Measurements from ENCODE around the gene OXNAD1. TPM values are rescaled to one million over a fixed set of nuclear protein-coding genes. Genes with fewer than 3 reads are reported as not detected.
"Not testable (repeated sequence)": the region's sequence is repeated elsewhere in the genome, so short reads cannot be mapped to it uniquely, and the experiment has no call there.

OXNAD1 gene
- total and polyA plus RNA-seq, 5 experiments from 2014 or later: 106 to 190 (median 132) TPM

- POLR2A ChIA-PET: interaction anchor here (0.7 to 15.3 kb wide), 5 partner anchors 6 to 991 kb away, joined by 4 to 304 read pairs (median 5); no protein-coding TSS in a partner anchor
- not testable (repeated sequence) for H3K9me3 Mint-ChIP-seq, ATAC-seq, DNase-seq, H3K27me3 Mint-ChIP-seq
- Mint-ChIP-seq H3K4me1 (peaks cover 37 to 91% (median 87%) of the 10 kb centered on the region in 4 donors), H3K36me3 (peaks cover 20 to 83% (median 48%) of the 10 kb centered on the region in 3 donors), H3K27ac (peak overlapping the region; percentile 23 to 99 (median 91)), H3K4me3 (peak overlapping the region in 8 of 10 donors; percentile 19 to 100 (median 80))
These were observed 45.5 kb downstream of the OXNAD1 start for GRCh38 chr3:16310486-16310885.

- H3K27ac Mint-ChIP-seq: peak overlapping the region; percentile 86 to 99 (median 96)
- ATAC-seq: peak; percentile 67 to 76
- H3K4me1 Mint-ChIP-seq: peaks cover 37 to 91% (median 87%) of the 10 kb centered on the region in 4 donors
- H3K36me3 Mint-ChIP-seq: peaks cover 15 to 83% (median 53%) of the 10 kb centered on the region in 3 donors
- POLR2A ChIA-PET: interaction anchor here (1.0 to 15.3 kb wide), 8 partner anchors 7 to 46 kb away, joined by 3 to 304 read pairs (median 6); partner anchors contain the start of genes DPH3 and OXNAD1
- no peaks in the 10 kb centered on the region for H3K9me3 Mint-ChIP-seq
- H3K4me3 Mint-ChIP-seq: peak overlapping the region; percentile 57 to 92 (median 85)
- no peaks in the 10 kb centered on the region for H3K27me3 Mint-ChIP-seq
- peak; percentile 30 to 80 (median 64) for DNase-seq
These were observed 47.0 kb downstream of the OXNAD1 start for GRCh38 chr3:16311960-16312451.

- H3K27ac Mint-ChIP-seq: peak overlapping the region; percentile 14 to 99 (median 98)
- peak overlapping the region; percentile 28 to 83 (median 72) for H3K4me3 Mint-ChIP-seq
- no peaks in the 10 kb centered on the region for H3K27me3 Mint-ChIP-seq
- peaks cover 35 to 93% (median 88%) of the 10 kb centered on the region in 4 donors for H3K4me1 Mint-ChIP-seq
- ATAC-seq (no peak), DNase-seq (no peak)
- no peaks in the 10 kb centered on the region for H3K9me3 Mint-ChIP-seq
- peaks cover 13 to 82% (median 50%) of the 10 kb centered on the region in 3 donors for H3K36me3 Mint-ChIP-seq
- POLR2A ChIA-PET: interaction anchor here (0.7 to 15.3 kb wide), 11 partner anchors 9 to 182 kb away, joined by 3 to 304 read pairs (median 4); partner anchors contain the start of genes DPH3 and OXNAD1
These were observed 49.1 kb downstream of the OXNAD1 start for GRCh38 chr3:16313886-16314645.

GRCh38 chr3:16315623-16316022 is 50.6 kb downstream of the OXNAD1 start:
- H3K27ac Mint-ChIP-seq: peak overlapping the region; percentile 92 to 99 (median 98)
- DNase-seq (no peak), ATAC-seq (no peak)
- peaks cover 38 to 94% (median 90%) of the 10 kb centered on the region in 4 donors for H3K4me1 Mint-ChIP-seq
- no peaks in the 10 kb centered on the region for H3K27me3 Mint-ChIP-seq
- H3K9me3 Mint-ChIP-seq: no peaks in the 10 kb centered on the region
- POLR2A ChIA-PET: interaction anchor here (0.9 to 15.3 kb wide), 6 partner anchors 11 to 196 kb away, joined by 3 to 304 read pairs (median 22); no protein-coding TSS in a partner anchor
- H3K4me3 Mint-ChIP-seq: peak overlapping the region; percentile 55 to 84 (median 74)
- H3K36me3 Mint-ChIP-seq: peaks cover 17 to 85% (median 50%) of the 10 kb centered on the region in 3 donors

GRCh38 chr3:16316396-16316795 is 51.4 kb downstream of the OXNAD1 start:
- peak overlapping the region in 9 of 10 donors; percentile 55 to 84 (median 75) for H3K4me3 Mint-ChIP-seq
- H3K4me1 Mint-ChIP-seq: peaks cover 46 to 98% (median 95%) of the 10 kb centered on the region in 4 donors
- H3K36me3 Mint-ChIP-seq: peaks cover 17 to 89% (median 55%) of the 10 kb centered on the region in 3 donors
- no peaks in the 10 kb centered on the region for H3K27me3 Mint-ChIP-seq
- no peaks in the 10 kb centered on the region for H3K9me3 Mint-ChIP-seq
- POLR2A ChIA-PET: interaction anchor here (1.3 to 15.3 kb wide), 9 partner anchors 12 to 200 kb away, joined by 4 to 304 read pairs (median 10); partner anchors contain the start of genes DPH3 and OXNAD1
- peak overlapping the region; percentile 92 to 99 (median 98) for H3K27ac Mint-ChIP-seq
- ATAC-seq: no peak
- no peak for DNase-seq

- Mint-ChIP-seq H3K9me3 (no peaks in the 10 kb centered on the region), H3K27ac (peak overlapping the region; percentile 92 to 99 (median 98)), H3K27me3 (no peaks in the 10 kb centered on the region), H3K4me3 (peak overlapping the region; percentile 9 to 84 (median 74)), H3K36me3 (peaks cover 17 to 89% (median 51%) of the 10 kb centered on the region in 3 donors), H3K4me1 (peaks cover 41 to 98% (median 92%) of the 10 kb centered on the region in 4 donors)
- POLR2A ChIA-PET: interaction anchor here (1.0 to 15.3 kb wide), 11 partner anchors 12 to 211 kb away, joined by 3 to 304 read pairs (median 8); partner anchors contain the start of genes DPH3 and OXNAD1
- DNase-seq (no peak), ATAC-seq (peak in 1 of 2 donors; percentile 9)
These were observed 52.0 kb downstream of the OXNAD1 start for GRCh38 chr3:16316847-16317560.

GRCh38 chr3:16317561-16317945 is 52.5 kb downstream of the OXNAD1 start:
- H3K27ac Mint-ChIP-seq: peak overlapping the region; percentile 92 to 99 (median 98)
- POLR2A ChIA-PET: interaction anchor here (1.0 to 15.3 kb wide), 11 partner anchors 13 to 210 kb away, joined by 3 to 304 read pairs (median 8); partner anchors contain the start of genes DPH3 and OXNAD1
- peaks cover 17 to 89% (median 51%) of the 10 kb centered on the region in 3 donors for H3K36me3 Mint-ChIP-seq
- no peak for ATAC-seq
- H3K27me3 Mint-ChIP-seq: no peaks in the 10 kb centered on the region
- peaks cover 36 to 98% (median 89%) of the 10 kb centered on the region in 4 donors for H3K4me1 Mint-ChIP-seq
- no peaks in the 10 kb centered on the region for H3K9me3 Mint-ChIP-seq
- DNase-seq: no peak
- H3K4me3 Mint-ChIP-seq: peak overlapping the region in 9 of 10 donors; percentile 9 to 84 (median 75)

GRCh38 chr3:16318176-16318575 is 53.2 kb downstream of the OXNAD1 start:
- peaks cover 17 to 90% (median 54%) of the 10 kb centered on the region in 3 donors for H3K36me3 Mint-ChIP-seq
- H3K4me1 Mint-ChIP-seq: peaks cover 36 to 99% (median 87%) of the 10 kb centered on the region in 4 donors
- DNase-seq (no peak), ATAC-seq (no peak)
- H3K9me3 Mint-ChIP-seq: no peaks in the 10 kb centered on the region
- peak overlapping the region; percentile 92 to 99 (median 98) for H3K27ac Mint-ChIP-seq
- no peaks in the 10 kb centered on the region for H3K27me3 Mint-ChIP-seq
- peak overlapping the region in 8 of 10 donors; percentile 36 to 83 (median 74) for H3K4me3 Mint-ChIP-seq
- POLR2A ChIA-PET: interaction anchor here (1.4 to 15.3 kb wide), 7 partner anchors 14 to 53 kb away, joined by 5 to 304 read pairs (median 13); partner anchors contain the start of genes DPH3 and OXNAD1

- ATAC-seq: peak; percentile 69 to 84
- Mint-ChIP-seq H3K4me1 (peaks cover 36 to 97% (median 81%) of the 10 kb centered on the region in 4 donors), H3K36me3 (peaks cover 17 to 96% (median 56%) of the 10 kb centered on the region in 3 donors), H3K4me3 (peak overlapping the region; percentile 13 to 81 (median 56)), H3K27ac (peak overlapping the region; percentile 92 to 99 (median 98)), H3K9me3 (no peaks in the 10 kb centered on the region), H3K27me3 (no peaks in the 10 kb centered on the region)
- peak; percentile 50 to 89 (median 72) for DNase-seq
- POLR2A ChIA-PET: interaction anchor here (0.6 to 15.3 kb wide), 6 partner anchors 15 to 54 kb away, joined by 4 to 304 read pairs (median 18); partner anchors contain the start of genes DPH3 and OXNAD1
These were observed 54.3 kb downstream of the OXNAD1 start for GRCh38 chr3:16319307-16319706.

GRCh38 chr3:16319723-16320122 is 54.7 kb downstream of the OXNAD1 start:
- POLR2A ChIA-PET: interaction anchor here (0.6 to 15.3 kb wide), 6 partner anchors 15 to 55 kb away, joined by 4 to 304 read pairs (median 18); partner anchors contain the start of genes DPH3 and OXNAD1
- DNase-seq: no peak
- Mint-ChIP-seq H3K4me3 (peak overlapping the region in 8 of 10 donors; percentile 27 to 81 (median 66)), H3K4me1 (peaks cover 37 to 93% (median 81%) of the 10 kb centered on the region in 4 donors), H3K27ac (peak overlapping the region; percentile 92 to 99 (median 98)), H3K9me3 (no peaks in the 10 kb centered on the region), H3K27me3 (no peaks in the 10 kb centered on the region), H3K36me3 (peaks cover 17 to 96% (median 52%) of the 10 kb centered on the region in 3 donors)
- no peak for ATAC-seq

GRCh38 chr3:16320711-16321110 is 55.7 kb downstream of the OXNAD1 start:
- peaks cover 13 to 96% (median 53%) of the 10 kb centered on the region in 3 donors for H3K36me3 Mint-ChIP-seq
- DNase-seq: no peak

More at GRCh38 chr3:16320711-16321110, 55.7 kb downstream of the OXNAD1 start:
- Mint-ChIP-seq H3K4me3 (peak overlapping the region in 5 of 10 donors; percentile 2 to 73 (median 12)), H3K27me3 (no peaks in the 10 kb centered on the region), H3K4me1 (peaks cover 35 to 92% (median 75%) of the 10 kb centered on the region in 4 donors), H3K9me3 (no peaks in the 10 kb centered on the region), H3K27ac (peak overlapping the region; percentile 65 to 99 (median 94))
- no peak for ATAC-seq
- POLR2A ChIA-PET: interaction anchor here (1.1 to 15.3 kb wide), 6 partner anchors 8 to 52 kb away, joined by 3 to 304 read pairs (median 18); no protein-coding TSS in a partner anchor

Data from naive thymus-derived CD8-positive, alpha-beta T cell (primary cell).